Measurements from ENCODE around the gene SMYD5.

- TF ChIP-seq, protein P1, sequence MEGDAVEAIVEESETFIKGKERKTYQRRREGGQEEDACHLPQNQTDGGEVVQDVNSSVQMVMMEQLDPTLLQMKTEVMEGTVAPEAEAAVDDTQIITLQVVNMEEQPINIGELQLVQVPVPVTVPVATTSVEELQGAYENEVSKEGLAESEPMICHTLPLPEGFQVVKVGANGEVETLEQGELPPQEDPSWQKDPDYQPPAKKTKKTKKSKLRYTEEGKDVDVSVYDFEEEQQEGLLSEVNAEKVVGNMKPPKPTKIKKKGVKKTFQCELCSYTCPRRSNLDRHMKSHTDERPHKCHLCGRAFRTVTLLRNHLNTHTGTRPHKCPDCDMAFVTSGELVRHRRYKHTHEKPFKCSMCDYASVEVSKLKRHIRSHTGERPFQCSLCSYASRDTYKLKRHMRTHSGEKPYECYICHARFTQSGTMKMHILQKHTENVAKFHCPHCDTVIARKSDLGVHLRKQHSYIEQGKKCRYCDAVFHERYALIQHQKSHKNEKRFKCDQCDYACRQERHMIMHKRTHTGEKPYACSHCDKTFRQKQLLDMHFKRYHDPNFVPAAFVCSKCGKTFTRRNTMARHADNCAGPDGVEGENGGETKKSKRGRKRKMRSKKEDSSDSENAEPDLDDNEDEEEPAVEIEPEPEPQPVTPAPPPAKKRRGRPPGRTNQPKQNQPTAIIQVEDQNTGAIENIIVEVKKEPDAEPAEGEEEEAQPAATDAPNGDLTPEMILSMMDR (IDR thresholded peaks at IDR 0.05) = no peak
- TF ChIP-seq POLR2A (IDR thresholded peaks at IDR 0.05) = no peak
Measured at GRCh38 chr2:73257425-73258125, 43.5 kb downstream of the SMYD5 start.
